ENCODE data around the gene RBM19.
"Not testable (repeated sequence)": the region's sequence is repeated elsewhere in the genome, so short reads cannot be mapped to it uniquely, and the experiment has no call there.

RBM19 gene

DNA sequence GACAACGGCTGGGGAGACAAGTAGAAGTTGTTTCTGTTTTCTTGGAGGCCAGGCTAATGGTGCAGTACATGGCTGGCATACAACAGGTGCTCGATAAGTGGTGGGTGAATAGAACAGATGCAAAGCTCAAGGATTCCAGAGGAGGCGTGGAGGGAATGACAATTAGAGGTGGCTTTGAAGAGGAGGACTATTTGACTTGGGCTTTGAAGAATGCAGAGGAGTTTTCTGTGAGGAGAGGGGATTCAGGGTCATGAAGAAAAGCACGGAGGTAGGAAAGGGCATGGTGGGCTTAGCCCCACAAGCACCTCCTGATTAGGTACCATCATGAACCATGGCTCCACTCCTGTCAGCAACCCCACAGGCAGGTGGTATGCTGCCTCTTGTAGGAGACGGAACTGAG is 142.3 kb downstream of the RBM19 start:
- no peak for DNase-seq

DNA sequence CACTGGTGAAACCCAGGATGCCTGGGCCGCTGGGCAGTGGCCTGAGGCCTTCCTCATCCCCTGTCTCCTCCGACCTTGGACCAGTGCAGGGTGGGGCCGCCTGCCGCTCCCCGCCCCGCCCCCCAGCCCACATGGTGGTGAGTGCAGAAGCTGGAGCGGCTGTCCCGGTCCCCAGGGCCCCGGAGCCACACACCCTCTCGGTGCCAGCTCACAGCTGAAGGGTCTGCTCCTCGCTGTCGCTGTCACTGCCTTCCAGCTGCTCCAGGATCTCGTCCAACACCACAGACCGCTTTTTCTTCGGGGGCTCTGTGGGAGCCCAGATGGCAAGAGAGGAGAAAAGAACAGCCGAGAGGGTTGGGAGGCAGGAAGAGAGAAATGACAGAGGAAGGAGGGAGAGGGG is 143.1 kb downstream of the RBM19 start:
- DNase-seq: no peak

DNA sequence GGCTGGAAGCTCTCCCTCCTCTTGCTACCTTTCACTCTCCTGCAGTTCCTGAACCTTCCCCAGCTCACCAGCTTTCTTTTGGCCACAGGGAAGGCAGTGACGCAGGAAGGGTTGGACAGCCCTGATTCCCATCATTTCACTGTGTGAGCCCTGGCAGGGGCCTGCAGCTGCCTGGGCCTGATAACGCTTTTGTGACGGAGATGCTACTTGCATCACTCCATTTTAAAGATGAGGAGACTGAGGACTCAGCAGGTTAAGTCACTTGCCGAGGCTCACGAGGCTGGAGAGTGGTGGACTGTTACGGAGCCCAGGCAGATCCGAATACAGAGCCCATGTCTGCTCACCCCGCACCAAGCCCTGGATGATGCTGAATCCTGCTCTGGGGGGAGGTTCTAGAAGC is 145.3 kb downstream of the RBM19 start:
- DNase-seq: no peak

DNA sequence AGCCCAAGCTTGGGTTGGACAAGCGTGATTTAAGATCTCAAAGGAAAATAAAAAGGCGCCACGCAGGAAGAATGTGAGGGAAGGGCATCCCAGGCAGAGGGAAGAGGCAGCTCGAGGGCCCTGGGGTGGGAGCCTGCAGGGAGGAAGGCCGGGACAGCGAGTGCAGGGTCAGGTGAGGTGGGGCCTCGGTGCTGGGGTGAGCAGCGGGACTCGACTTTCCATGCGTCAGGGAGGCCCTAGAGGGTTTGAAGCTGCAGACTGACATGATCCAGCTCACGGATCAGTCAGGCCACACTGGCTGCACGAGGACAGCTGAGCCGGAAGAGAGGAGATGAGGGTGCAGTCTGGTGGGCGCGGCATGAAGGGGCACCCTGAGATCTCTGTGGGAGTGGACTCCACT is 145.8 kb downstream of the RBM19 start:
- no peak for DNase-seq

DNA sequence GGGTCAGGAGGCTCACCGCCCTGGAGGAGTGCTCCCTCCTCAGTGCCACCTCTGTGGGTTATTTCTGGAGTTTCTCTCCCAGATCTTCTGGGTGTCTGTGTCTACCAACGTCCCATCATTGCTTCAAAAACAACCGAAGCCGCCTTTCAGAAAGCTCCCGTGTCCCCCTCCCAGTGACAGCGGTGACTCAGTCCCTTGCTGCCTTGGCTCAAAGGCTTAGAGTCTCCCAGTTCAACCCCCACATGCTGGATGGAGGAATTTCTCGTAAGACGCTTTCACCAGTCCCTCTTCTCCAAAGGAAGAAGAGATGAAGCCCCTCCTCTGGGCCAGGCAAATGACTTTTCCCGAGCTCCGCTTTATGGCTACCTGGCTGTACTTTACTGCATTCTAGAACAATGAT is 146.6 kb downstream of the RBM19 start:
- no peak for DNase-seq

DNA sequence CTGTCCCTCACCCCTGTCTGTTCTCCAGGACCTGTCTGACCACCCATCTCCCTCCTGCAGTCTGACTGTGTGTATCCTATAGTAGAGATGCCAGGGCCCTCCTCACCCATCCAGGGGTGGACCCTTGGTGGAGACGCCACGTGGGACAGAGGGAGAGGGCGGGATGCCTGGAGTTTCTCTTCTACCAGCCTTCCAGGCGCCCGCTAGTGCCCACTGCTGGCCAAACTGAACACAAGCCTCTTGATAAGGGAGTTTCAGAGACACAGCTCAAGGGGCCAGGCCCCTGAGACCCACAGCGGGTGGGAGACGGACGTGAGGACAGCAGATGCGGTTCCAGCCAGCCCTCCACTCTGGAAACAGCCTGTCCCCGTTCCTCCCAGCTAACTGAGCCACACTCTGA is 147.3 kb downstream of the RBM19 start:
- no peak for DNase-seq

DNA sequence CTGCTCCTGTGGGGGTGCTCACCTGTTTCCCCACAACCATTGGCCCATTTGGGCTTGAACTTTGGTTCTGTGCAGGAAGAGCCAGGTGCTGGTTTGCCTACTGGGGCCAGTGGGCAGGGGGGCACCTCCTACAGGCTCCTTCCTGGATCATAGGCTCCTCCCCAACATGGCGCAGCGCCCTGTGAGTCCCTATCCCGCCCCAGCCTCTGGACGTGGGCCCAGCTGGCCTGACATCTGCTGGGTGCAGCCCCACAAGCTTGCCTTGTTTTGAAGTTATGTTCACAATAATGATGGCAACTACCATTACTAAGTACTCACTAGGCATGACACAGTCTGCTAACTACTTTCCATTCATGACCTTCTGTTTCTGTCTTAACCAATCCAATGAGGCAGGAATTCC is 147.8 kb downstream of the RBM19 start:
- no peak for DNase-seq

DNA sequence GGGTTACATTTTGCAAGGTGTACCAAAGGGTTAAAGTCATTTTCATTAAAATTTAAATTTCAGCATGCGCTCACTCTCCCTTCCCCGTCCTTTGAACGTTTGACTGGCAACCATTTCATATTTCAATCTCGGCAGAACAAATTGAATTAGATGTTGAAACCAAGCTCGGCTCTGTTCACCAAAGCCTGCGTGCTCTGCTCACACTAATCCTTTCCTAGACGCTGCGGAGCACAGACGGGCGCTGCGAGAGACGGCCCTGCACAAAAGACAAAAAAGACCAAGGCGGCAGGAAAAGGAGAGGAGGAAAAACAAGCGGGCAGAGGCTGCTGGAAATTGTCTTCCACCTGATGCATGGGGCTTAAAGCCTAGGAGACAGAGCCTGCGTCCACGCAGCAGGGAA is 149.3 kb downstream of the RBM19 start:
- no peak for DNase-seq

DNA sequence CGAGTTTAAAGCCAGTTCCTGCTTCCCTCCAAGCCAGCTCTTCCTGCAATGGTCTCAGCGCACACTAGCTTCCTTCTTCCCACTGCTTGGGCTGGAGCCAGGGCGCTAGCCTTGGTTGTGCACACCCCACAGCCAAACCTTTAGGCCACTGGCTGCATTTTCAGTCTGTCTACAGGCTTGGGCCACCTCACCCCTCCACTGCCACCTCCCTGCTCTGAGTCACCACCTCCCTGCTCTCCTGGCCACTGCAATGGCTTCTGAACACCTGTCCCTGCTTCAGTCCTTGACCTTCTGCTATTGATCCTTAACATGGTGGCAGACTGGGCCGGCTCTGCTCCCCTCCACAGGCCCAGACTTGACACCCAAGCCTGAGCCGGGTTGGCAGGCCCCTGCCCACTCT is 151.1 kb downstream of the RBM19 start:
- no peak for DNase-seq

DNA sequence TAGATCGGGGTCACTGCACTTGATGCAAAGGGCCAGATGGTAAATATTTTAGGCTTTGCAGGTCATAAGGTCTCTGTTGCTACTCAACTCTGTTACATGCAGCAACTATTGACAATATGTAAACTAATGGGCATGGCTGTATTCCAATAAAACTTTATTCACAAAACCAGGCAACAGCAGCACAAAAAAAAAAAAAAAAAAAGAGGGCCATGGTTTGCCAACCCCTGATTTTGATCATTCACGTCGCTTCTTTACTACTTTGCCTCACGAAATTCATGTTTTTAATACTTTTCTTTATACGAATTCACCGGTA is 152.9 kb downstream of the RBM19 start:
- no peak for DNase-seq

DNA sequence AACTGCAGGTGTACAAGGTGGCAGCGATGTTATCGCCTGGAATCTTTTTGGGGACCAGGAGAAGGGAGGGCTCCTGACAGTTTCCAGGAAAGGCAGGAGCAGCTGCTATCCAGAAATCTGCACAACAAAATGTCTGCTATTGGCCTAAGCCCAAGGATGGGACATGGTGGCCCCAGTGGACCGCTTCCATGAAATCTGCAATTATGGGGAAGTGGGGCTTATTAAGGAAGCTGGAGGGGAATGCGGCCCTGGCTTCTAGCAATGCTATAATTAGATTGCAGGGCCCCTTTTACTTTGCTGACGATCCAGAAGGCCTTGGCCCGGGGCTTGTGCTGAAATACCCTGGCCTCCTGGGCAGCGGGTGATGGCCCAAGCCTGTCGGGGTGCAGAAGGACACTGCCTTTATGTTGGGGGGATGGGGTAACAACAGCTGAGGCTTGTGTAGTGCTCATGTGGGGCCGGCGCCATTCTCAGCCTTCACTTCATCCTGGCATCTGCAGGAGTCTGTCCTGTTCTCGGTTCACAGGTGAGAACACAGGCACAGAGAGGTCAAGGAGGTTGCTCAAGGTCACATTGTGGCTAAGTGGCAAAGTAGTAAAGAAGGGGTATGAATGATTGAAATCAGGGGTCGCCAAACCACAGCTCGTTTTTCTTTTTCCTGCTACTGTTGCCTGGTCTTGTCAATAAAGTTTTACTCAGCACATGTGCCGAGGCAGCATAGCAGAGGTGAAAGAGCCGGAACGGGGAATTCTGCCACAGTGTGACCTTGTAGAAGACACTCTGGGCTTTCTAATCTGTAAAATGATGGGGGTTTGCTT is 153.5 kb downstream of the RBM19 start:
- DNase-seq: no peak

DNA sequence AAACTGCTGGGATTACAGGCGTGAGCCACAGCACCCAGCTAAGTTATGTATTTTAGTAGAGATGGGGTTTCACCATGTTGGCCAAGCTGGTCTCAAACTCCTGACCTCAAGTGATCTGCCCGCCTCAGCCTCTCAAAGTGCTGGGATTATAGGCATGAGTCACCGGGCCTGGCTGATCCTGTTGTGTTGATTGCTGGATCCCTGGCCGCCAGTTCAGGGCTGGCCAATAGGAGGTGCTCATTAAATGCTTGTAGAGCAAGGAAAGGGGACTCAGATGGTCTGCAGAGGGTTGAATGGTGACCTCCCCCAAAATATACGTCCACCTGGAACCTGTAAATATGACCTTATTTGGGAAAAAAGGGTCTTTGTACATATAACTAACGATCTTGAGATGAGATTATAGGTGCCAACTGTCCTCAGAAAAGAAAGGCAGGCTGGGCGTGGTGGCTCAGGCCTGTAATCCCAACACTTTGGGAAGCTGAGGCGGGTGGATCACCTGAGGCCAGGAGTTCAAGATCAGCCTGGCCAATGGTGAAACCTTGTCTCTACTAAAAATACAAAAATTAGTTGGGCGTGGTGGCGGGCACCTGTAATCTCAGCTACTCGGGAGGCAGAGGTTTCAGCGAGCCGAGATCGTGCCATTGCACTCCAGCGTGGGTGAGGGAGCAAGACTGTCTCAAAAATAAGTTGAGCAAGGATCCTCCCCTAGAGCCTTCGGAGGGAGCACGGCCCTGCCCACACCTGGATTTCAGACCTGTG is 156.5 kb downstream of the RBM19 start:
- not testable (repeated sequence) for DNase-seq

DNA sequence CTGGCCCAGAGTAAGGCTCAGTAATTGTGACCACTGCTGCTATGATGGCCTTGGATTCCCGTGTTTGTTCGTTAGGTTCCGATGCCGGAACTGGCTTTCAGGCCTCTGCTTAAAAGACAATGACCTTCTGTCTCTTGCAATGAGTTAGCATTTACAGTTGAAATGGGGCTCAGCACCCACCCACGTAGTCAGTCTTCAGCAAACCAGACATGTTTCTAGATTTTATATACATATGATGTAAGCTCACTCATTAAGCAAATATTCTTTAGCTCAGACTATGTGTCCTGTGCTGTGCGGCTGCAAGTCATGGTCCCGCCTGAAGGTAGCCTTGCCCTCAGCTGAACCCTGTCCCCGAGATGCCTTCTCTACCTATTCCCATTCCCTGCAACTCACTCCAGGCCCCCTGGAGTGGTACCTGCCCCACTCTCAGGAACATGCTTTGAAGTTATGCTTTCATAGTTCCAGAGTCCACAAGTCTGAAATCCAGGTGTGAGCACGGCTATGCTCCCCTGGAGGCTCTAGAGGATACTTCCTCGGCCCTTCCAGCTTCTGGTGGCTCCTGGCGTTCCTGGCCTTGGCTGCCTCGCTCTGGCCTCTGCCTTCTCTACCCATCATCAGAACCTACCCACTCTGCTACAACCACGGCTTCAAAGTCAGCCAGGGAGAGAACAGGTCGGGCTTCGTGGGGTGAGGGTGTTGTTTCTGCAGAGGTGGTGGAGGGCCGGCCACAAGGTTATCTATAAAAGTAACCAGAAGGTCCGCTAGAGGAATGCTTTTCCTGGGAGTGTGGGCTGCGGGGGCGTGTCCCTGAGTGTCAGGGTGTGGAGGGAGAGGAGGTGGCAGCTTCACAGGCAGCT is 157.8 kb downstream of the RBM19 start:
- no peak for DNase-seq

DNA sequence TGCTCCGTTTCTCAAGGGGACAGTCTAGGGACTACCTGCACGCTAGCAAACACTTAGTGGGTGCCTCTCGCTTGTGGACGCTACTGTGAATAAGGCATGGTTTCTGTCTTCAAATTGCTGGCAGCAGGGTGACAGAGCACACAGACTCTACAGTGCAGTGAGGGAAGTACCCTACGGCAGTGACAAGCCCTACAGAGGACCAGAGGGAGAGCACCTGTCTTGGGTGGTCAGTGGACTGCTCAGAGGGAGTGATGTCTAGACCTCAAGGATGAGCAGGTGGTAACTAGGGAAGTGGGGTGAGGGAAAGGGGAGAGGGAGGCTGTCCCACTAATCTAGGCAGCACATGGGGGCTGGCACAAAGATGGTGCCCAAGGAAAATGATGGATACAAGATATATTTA is 160.5 kb downstream of the RBM19 start:
- no peak for DNase-seq

DNA sequence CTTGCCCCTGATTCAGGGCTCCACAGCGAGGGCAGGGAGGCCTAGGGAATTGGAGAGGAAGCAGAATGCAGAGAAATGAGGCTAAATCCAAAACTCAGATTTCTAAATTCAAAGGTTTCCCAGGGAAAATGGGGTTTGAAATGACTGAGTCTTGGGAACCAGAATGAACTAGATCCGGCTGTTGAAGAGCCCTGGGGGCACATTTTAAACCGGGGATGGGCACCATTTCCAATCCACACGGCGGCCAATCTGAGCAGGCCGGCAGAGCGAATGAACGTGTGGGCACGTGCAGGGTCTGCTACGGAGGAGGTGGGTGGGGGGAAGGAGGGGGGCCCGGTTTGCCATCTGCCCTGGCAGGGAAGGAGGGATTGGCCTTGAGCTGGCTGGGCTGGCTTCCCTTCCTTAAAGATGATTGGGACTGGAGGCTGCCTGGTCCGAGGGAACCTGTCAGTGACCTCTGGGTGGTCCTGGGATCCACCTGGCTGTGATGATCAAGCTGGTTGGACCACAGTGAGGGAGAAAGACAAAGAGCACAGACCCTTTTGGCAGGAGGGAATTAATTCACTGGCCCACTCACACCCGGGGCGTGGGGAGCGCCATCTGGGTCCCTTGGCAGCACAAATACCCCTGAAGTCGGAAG is 161.0 kb downstream of the RBM19 start:
- no peak for DNase-seq

DNA sequence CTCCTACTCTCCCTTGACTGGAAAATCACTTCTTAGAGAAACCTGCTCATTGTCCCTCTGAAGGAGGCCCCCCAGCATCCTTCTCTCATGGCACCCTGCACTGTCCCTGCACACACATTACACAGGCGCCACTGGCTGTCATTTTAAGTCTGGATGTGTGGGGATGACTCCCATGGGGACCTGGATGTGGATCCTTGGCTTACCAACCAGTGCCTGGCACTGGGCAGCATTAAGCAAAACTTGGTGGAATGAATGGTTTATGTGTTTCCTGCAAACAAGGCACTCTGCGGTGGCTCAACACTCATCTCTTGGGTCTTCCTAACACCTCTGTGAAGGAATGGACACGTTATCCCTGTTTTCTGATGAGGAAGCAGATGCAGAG is 162.4 kb downstream of the RBM19 start:
- DNase-seq: no peak

DNA sequence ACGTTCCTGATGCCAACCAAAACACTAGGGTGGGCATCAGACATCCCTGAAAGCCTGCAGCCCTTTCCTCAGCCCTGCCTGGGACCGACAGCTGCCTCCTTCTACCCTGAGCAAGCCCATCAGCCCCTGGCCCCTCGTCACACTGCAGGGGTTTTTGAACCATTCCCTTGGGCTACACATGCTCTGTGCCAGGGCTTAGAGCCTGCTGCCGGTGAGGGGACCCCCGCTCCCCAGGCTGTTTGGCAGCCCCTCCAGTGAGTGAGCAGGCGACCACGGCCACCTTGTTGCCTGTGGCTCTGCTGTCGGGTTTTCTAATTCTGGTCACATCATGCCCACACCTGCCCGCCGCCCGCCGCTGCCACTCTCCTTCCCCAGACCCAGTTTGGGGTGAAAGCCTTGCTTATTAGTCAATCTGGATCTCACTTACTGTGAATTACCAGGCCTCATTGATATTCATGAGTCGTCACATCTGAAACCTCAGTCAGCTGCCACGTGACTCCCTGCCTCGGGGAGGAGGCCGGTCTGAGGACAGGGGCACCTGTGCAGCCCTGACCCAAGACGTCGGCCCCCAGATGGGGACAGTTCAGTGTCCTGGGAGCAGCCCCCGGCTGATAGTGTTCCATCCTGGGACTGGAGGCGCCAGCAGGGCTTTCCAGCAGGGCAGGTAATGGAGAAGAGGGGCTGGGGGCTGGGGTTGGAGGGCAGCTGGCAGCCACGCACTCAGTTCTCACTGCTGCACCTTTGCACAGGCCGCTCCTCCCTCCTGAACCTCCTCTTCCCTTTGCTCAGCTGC is 163.0 kb downstream of the RBM19 start:
- DNase-seq: no peak

DNA sequence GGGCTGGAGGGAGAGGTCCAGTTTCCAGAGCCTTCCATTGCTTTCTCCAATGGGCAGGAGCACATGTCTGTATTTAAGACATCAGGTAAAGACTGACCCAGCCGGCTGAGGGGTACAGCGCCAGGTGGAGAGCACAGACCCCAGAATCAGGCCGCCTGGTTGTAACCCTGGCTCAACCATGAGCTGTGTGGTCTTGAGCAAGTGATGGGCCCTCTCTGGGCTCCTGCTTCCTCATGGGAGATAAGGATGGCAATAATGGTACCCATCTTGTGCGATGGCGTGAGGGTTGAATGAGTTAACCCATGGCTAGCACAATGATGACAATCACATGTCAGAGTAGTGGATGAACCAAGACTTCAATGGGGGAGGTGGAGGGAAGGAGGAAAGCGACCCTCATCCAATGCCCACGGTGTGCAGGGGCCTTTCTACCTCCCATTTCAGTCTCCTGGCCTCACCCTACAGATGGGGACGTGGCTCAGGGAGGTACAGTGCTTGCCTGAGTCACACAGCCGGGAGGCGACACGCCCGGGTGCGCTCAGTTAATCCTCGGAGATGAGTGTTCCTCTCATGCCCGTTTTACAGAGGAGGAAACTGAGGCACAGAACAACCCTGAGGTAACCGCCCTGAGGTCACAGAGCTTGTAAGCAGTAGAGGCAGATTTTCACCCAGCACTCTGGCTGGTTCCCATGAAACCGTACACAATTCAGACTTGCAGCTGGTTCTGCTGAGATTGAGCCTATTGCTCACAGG is 163.9 kb downstream of the RBM19 start:
- no peak for DNase-seq

DNA sequence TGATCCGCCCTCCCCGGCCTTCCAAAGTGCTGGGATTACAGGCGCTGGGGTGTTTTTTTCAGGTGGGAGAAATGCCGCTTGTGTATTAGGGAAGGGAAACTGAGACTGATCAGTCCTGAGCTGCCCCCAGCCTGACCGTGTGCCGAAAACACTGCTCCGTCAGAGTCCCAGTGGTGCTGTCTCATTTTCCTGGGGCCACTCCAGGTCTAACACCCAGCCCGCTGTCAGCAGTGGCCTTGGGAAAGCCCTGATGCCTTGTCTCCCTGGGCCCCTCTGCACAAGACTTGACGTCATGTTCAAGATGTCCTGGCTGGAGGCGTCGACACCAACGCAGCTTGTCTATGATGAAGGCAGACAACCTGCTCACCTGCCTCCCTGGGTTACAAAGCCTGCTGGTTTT is 165.9 kb downstream of the RBM19 start:
- DNase-seq: no peak

DNA sequence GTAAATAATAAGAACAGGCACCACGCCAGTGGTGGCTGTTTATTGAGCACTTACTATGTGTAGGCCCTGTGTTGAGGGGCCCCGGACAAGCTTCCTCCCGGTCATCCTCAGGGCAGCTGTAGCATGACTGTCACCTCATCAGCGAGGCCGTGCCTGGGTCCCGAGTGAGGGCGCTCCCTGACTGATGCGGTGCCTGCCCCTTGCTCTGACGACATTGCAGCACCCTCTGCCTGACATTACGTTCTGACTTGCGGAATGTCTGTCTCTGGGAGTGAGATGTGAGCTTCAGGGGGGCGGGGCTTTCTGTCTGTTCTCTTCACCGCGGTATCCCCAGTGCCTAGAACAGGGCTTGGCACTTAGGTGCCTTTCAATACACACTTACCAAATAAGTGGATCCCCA is 167.6 kb downstream of the RBM19 start:
- no peak for DNase-seq

DNA sequence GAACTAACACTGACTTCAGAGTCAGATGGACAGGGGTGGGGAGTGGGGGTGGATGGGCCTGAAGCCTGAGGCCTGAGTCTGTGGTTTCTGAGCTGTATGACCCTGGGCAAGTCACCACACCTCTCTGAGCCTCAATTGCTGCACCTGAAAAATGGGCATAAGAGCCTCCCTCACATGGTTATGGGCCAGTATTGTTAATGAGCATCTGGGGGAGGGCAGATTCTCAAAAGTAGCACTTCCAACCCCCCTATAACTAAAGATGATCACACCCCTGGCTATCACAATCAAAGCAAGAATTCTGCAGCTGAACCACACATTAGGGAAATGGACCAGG is 168.6 kb downstream of the RBM19 start:
- DNase-seq: no peak

Measured in NCI-H748 treated with DMSO at 0.1 percent for 48 hours (cell line).